Fibroblast of lung (primary cell): Measurements from ENCODE around the gene EZH1. TPM values are rescaled to one million over a fixed set of nuclear protein-coding genes. Genes with fewer than 3 reads are reported as not detected.
A peak's percentile ranks its signal among the peaks of the same experiment; 100 is the strongest.

Experiments
- DNase-seq, 2 donors: peaks; one replicate each; pipeline versions ENCODE4 v3.0.0 to v3.0.0-alpha.2; 2010; ENCODE audit warnings: low read depth in 2 of 2
- H2AFZ ChIP-seq: 2 replicates; pipeline ENCODE4 v1.5.1; 2012; ENCODE audit warnings: low read length, control low read depth, inconsistent platforms
- H3K27ac ChIP-seq: 2 replicates; pipeline ENCODE4 v1.5.1; 2011; ENCODE audit warnings: low read length, control low read depth; ENCODE audit not compliant: insufficient read depth
- H3K27me3 ChIP-seq: 2 replicates; pipeline ENCODE4 v1.5.1; 2011; ENCODE audit warnings: mild to moderate bottlenecking, low read length; ENCODE audit not compliant: control insufficient read depth, insufficient read depth
- H3K36me3 ChIP-seq: 2 replicates; pipeline ENCODE4 v1.5.1; 2011; ENCODE audit warnings: low read length; ENCODE audit not compliant: control insufficient read depth, insufficient read depth
- H3K4me1 ChIP-seq: 2 replicates; pipeline ENCODE4 v1.5.1; 2011; ENCODE audit warnings: low read length; ENCODE audit not compliant: control insufficient read depth, insufficient read depth; ENCODE audit errors: extremely low read depth
- H3K4me2 ChIP-seq: 2 replicates; pipeline ENCODE4 v1.5.1; 2011; ENCODE audit warnings: low read length, control low read depth; ENCODE audit not compliant: insufficient read depth; ENCODE audit errors: extremely low read depth
- H3K4me3 ChIP-seq, 4 experiments: fragments of 200-600 bp in 1 of 4; sonication (generic) in 1 of 4; replicated peaks in 1 of 4; 2 replicates each; pipeline ENCODE4 v1.5.1; 2011 to 2016; ENCODE audit warnings: low read length in 4 of 4, low read depth in 3 of 4, mild to moderate bottlenecking in 3 of 4, control low read depth in 2 of 4, inconsistent platforms in 1 of 4, mixed read lengths in 1 of 4; ENCODE audit not compliant: insufficient read depth in 1 of 4; ENCODE audit errors: control extremely low read depth in 1 of 4
- H3K79me2 ChIP-seq: 2 replicates; pipeline ENCODE4 v1.5.1; 2012; ENCODE audit warnings: mild to moderate bottlenecking, low read length, inconsistent platforms; ENCODE audit not compliant: control insufficient read depth, insufficient read depth
- H3K9ac ChIP-seq: 2 replicates; pipeline ENCODE4 v1.5.1; 2011; ENCODE audit warnings: mild to moderate bottlenecking, low read length, control low read depth; ENCODE audit not compliant: insufficient read depth
- H3K9me3 ChIP-seq: 2 replicates; pipeline ENCODE4 v1.5.1; 2012; ENCODE audit warnings: low read depth, low read length; ENCODE audit not compliant: control insufficient read depth, insufficient read depth
- H4K20me1 ChIP-seq: 2 replicates; pipeline ENCODE4 v1.5.1; 2011; ENCODE audit warnings: low read length; ENCODE audit not compliant: control insufficient read depth, insufficient read depth; ENCODE audit errors: extremely low read depth
- CTCF ChIP-seq, 2 donors: IDR thresholded peaks in 1 of 2; conservative IDR thresholded peaks in 1 of 2; 1 replicate in 1 of 2; 2 replicates in 1 of 2; pipeline ENCODE4 v1.5.1; 2011 to 2012; ENCODE audit warnings: low read length in 2 of 2, control low read depth in 1 of 2, inconsistent platforms in 1 of 2, low read depth in 1 of 2, mild to moderate bottlenecking in 1 of 2
- EZH2 ChIP-seq: IDR thresholded peaks from 2 replicates; pipeline ENCODE4 v1.5.1; 2012; ENCODE audit warnings: low read length, control low read depth, mild to moderate bottlenecking; ENCODE audit errors: missing control alignments
- polyA plus RNA-seq, 2 donors: library from polyadenylated mRNA; depleted of rRNA in 1 of 2; stranded (reverse) in 1 of 2; unstranded in 1 of 2; fragments of >200 nt; gene quantifications; 2 replicates each; pipeline ENCODE4 v1.2.1, GENCODE V29; 2011 to 2012; ENCODE audit warnings: missing spikeins in 1 of 2
- total RNA-seq: library from RNA; depleted of rRNA; stranded (reverse); fragments of >200 nt; gene quantifications from 2 replicates; pipeline ENCODE4 v1.2.1, GENCODE V29; 2014

Gene EZH1
- total and polyA plus RNA-seq, 2 donors (not counting 1 experiment from before 2014, with no cell fraction given) = 28.6 to 31.9 TPM

- Histone ChIP-seq H3K4me1 (peaks cover 6% of the 10 kb centered on the region), H2AFZ (peak overlapping the region; percentile 91), H3K36me3 (no peaks in the 10 kb centered on the region), H3K4me2 (peak overlapping the region; percentile 86), H4K20me1 (no peaks in the 10 kb centered on the region), H3K79me2 (no peaks in the 10 kb centered on the region), H3K9ac (peak overlapping the region; percentile 43), H3K4me3 (peak overlapping the region; percentile 25 to 50 (median 37)), H3K27ac (no peak overlapping the region), H3K27me3 (no peaks in the 10 kb centered on the region), H3K9me3 (no peaks in the 10 kb centered on the region)
- DNase-seq = peak; percentile 73 to 78
- no peak for TF ChIP-seq CTCF (conservative IDR thresholded peaks at IDR 0.05 in 1 of 2, IDR thresholded peaks at IDR 0.05 in 1 of 2; ENCODE audit: low read depth in 1 of 2, low read length in 2 of 2)
- TF ChIP-seq EZH2 = no peak
These were observed 91.4 kb downstream of the EZH1 start for GRCh38 chr17:42653179-42654124.

GRCh38 chr17:42651392-42651791, 93.4 kb downstream of the EZH1 start:
- Histone ChIP-seq H3K4me2 (no peak overlapping the region), H3K4me1 (peaks cover 6% of the 10 kb centered on the region), H3K4me3 (no peak overlapping the region), H3K27me3 (no peaks in the 10 kb centered on the region), H3K27ac (no peak overlapping the region), H3K9me3 (no peaks in the 10 kb centered on the region), H4K20me1 (no peaks in the 10 kb centered on the region), H3K9ac (no peak overlapping the region), H3K79me2 (no peaks in the 10 kb centered on the region), H2AFZ (no peak overlapping the region), H3K36me3 (no peaks in the 10 kb centered on the region)
- TF ChIP-seq EZH2 (no peak), CTCF (conservative IDR thresholded peaks at IDR 0.05 in 1 of 2, IDR thresholded peaks at IDR 0.05 in 1 of 2; ENCODE audit: low read depth in 1 of 2, low read length in 2 of 2) (no peak)
- no peak for DNase-seq

Other genes with a start within 250 kb of the EZH1 start
- gene NAGLU, start 208.8 kb downstream of the EZH1 start, total RNA-seq = 22.3 and 31.9 TPM in 2 replicates
- 18.5 and 19.5 TPM in 2 replicates for gene NAGLU, start 208.8 kb downstream of the EZH1 start, polyA plus RNA-seq
- 2.1 and 2.6 TPM in 2 replicates for gene HSD17B1, start 192.1 kb downstream of the EZH1 start, total RNA-seq
- gene HSD17B1, start 192.1 kb downstream of the EZH1 start, polyA plus RNA-seq = 0.40 and 0.80 TPM in 2 replicates
- gene COASY, start 182.9 kb downstream of the EZH1 start, total RNA-seq = 9.8 and 16.5 TPM in 2 replicates
- 20.3 and 31.6 TPM in 2 replicates for gene COASY, start 182.9 kb downstream of the EZH1 start, polyA plus RNA-seq
- gene MLX, start 177.9 kb downstream of the EZH1 start, total RNA-seq = 32.6 and 36.2 TPM in 2 replicates
- 49.3 and 56.1 TPM in 2 replicates for gene MLX, start 177.9 kb downstream of the EZH1 start, polyA plus RNA-seq
- 2.3 and 4.6 TPM in 2 replicates for gene PSMC3IP, start 167.3 kb downstream of the EZH1 start, total RNA-seq
- gene PSMC3IP, start 167.3 kb downstream of the EZH1 start, polyA plus RNA-seq = 8.0 and 18.7 TPM in 2 replicates
- 67.0 and 68.6 TPM in 2 replicates for gene RETREG3, start 135.7 kb downstream of the EZH1 start, total RNA-seq
- gene RETREG3, start 135.7 kb downstream of the EZH1 start, polyA plus RNA-seq = 30.0 and 37.5 TPM in 2 replicates
- gene TUBG1, start 135.4 kb downstream of the EZH1 start, total RNA-seq = 12.8 and 16.7 TPM in 2 replicates
- gene TUBG1, start 135.4 kb downstream of the EZH1 start, polyA plus RNA-seq = 60.0 and 124 TPM in 2 replicates
- 6.9 and 11.6 TPM in 2 replicates for gene TUBG2, start 85.8 kb downstream of the EZH1 start, total RNA-seq
- 13.1 and 13.5 TPM in 2 replicates for gene TUBG2, start 85.8 kb downstream of the EZH1 start, polyA plus RNA-seq
- 19.3 and 24.6 TPM in 2 replicates for gene PLEKHH3, start 68.0 kb downstream of the EZH1 start, total RNA-seq
- gene PLEKHH3, start 68.0 kb downstream of the EZH1 start, polyA plus RNA-seq = 2.3 and 3.0 TPM in 2 replicates
- gene CCR10, start 63.2 kb downstream of the EZH1 start, total RNA-seq = 1.3 and 2.6 TPM in 2 replicates
- gene CCR10, start 63.2 kb downstream of the EZH1 start, polyA plus RNA-seq = 0.87 and 2.5 TPM in 2 replicates
- 20.5 and 40.1 TPM in 2 replicates for gene CNTNAP1, start 62.5 kb downstream of the EZH1 start, total RNA-seq
- gene CNTNAP1, start 62.5 kb downstream of the EZH1 start, polyA plus RNA-seq = 39.4 and 39.5 TPM in 2 replicates
- 0.17 and 0.26 TPM in 2 replicates for gene RAMP2, start 16.2 kb upstream of the EZH1 start, total RNA-seq
- gene RAMP2, start 16.2 kb upstream of the EZH1 start, polyA plus RNA-seq = 0.17 and 0.45 TPM in 2 replicates
- 43.6 and 44.7 TPM in 2 replicates for gene VPS25, start 28.4 kb upstream of the EZH1 start, total RNA-seq
- gene VPS25, start 28.4 kb upstream of the EZH1 start, polyA plus RNA-seq = 92.7 and 121 TPM in 2 replicates
- under 0.01 and 0.51 TPM in 2 replicates for gene WNK4, start 35.6 kb upstream of the EZH1 start, total RNA-seq
- 0.35 and 0.84 TPM in 2 replicates for gene WNK4, start 35.6 kb upstream of the EZH1 start, polyA plus RNA-seq
- 53.5 and 59.8 TPM in 2 replicates for gene COA3, start 53.7 kb upstream of the EZH1 start, total RNA-seq
- gene COA3, start 53.7 kb upstream of the EZH1 start, polyA plus RNA-seq = 80.3 and 97.1 TPM in 2 replicates
- gene CNTD1, start 53.8 kb upstream of the EZH1 start, total RNA-seq = 0.26 and 0.66 TPM in 2 replicates
- gene CNTD1, start 53.8 kb upstream of the EZH1 start, polyA plus RNA-seq = 0.14 TPM in 1 of 2 replicates, not detected in the other
- gene BECN1, start 79.2 kb upstream of the EZH1 start, total RNA-seq = 97.3 and 150 TPM in 2 replicates
- 87.4 and 90.4 TPM in 2 replicates for gene BECN1, start 79.2 kb upstream of the EZH1 start, polyA plus RNA-seq
- 44.9 and 50.7 TPM in 2 replicates for gene PSME3, start 88.4 kb upstream of the EZH1 start, total RNA-seq
- 133 and 177 TPM in 2 replicates for gene PSME3, start 88.4 kb upstream of the EZH1 start, polyA plus RNA-seq
- 0.26 and 0.33 TPM in 2 replicates for gene AOC2, start 99.5 kb upstream of the EZH1 start, total RNA-seq
- 0.09 and 0.12 TPM in 2 replicates for gene AOC2, start 99.5 kb upstream of the EZH1 start, polyA plus RNA-seq
- gene AOC3, start 106.2 kb upstream of the EZH1 start, total RNA-seq = 0.17 and 0.26 TPM in 2 replicates
- gene AOC3, start 106.2 kb upstream of the EZH1 start, polyA plus RNA-seq = 0.23 and 3.5 TPM in 2 replicates
- not detected in 2 replicates for gene G6PC1, start 155.8 kb upstream of the EZH1 start, total RNA-seq
- not detected in 2 replicates for gene G6PC1, start 155.8 kb upstream of the EZH1 start, polyA plus RNA-seq
- gene AARSD1, start 219.4 kb upstream of the EZH1 start, total RNA-seq = 17.7 and 21.6 TPM in 2 replicates
- gene AARSD1, start 219.4 kb upstream of the EZH1 start, polyA plus RNA-seq = 37.3 and 51.2 TPM in 2 replicates
- gene PTGES3L, start 235.0 kb upstream of the EZH1 start, total RNA-seq = 0.17 TPM in 1 of 2 replicates, not detected in the other
- gene PTGES3L, start 235.0 kb upstream of the EZH1 start, polyA plus RNA-seq = 0.24 and 1.7 TPM in 2 replicates
- 7.7 and 8.8 TPM in 2 replicates for gene RUNDC1, start 235.5 kb upstream of the EZH1 start, total RNA-seq
- 6.3 and 8.0 TPM in 2 replicates for gene RUNDC1, start 235.5 kb upstream of the EZH1 start, polyA plus RNA-seq